ENCODE results near the gene DR1. TPM values are rescaled to one million over a fixed set of nuclear protein-coding genes. Genes with fewer than 3 reads are reported as not detected.
A peak's percentile ranks its signal among the peaks of the same experiment; 100 is the strongest.
"Not testable (repeated sequence)": the region's sequence is repeated elsewhere in the genome, so short reads cannot be mapped to it uniquely, and the experiment has no call there.

The DR1 gene
- total RNA-seq, 4 donors from 2014 or later, result 26.9 to 62.7 (median 30.9) TPM

GRCh38 chr1:93349231-93350135 lies 3.8 kb downstream of the DR1 start:
- DNase-seq, result no peak
- Histone ChIP-seq H3K27ac (no peak overlapping the region), H3K4me3 (peak overlapping the region in 2 of 4 donors; percentile 83 to 96), H3K9me3 (no peaks in the 10 kb centered on the region), H3K36me3 (peaks cover 0 to 8% (median 0%) of the 10 kb centered on the region in 3 donors), H3K27me3 (no peaks in the 10 kb centered on the region), H3K4me1 (peaks cover 0 to 22% (median 9%) of the 10 kb centered on the region in 4 donors)
- no peak for TF ChIP-seq POLR2A (IDR thresholded peaks at IDR 0.05)
- no peak for TF ChIP-seq CTCF (IDR thresholded peaks at IDR 0.05)

- no peak overlapping the region for H3K27ac ChIP-seq
- no peaks in the 10 kb centered on the region for H3K9me3 ChIP-seq
- DNase-seq, result no peak
- H3K27me3 ChIP-seq, result no peaks in the 10 kb centered on the region
- H3K4me3 ChIP-seq, result no peak overlapping the region
- peaks cover 0 to 15% (median 0%) of the 10 kb centered on the region in 3 donors for H3K36me3 ChIP-seq
- H3K4me1 ChIP-seq, result peaks cover 0 to 22% (median 9%) of the 10 kb centered on the region in 4 donors
- TF ChIP-seq POLR2A (IDR thresholded peaks at IDR 0.05), result no peak
- TF ChIP-seq CTCF (IDR thresholded peaks at IDR 0.05), result no peak
Measured at GRCh38 chr1:93350322-93350721, 4.6 kb downstream of the DR1 start.

DNA sequence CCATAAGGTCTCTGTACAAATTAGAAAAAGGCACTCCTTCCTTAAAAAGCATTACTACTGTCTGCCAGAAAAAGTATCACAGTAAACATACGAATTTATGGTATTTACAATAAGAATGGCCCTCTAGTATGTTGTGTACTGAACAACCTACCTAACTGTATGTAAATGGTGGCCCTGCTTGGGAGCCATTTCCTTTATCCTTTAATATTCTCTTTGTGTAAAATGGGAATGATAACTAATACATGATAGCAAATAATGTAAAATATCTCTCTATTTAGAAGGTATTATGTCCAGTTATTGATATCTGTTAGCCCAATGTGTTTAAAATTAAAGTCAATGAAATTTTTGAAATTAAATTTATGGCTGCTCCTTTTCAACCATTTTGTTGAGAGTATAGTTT lies 5.2 kb downstream of the DR1 start:
- peaks cover 0 to 22% (median 9%) of the 10 kb centered on the region in 4 donors for H3K4me1 ChIP-seq

GRCh38 chr1:93351346-93351745 lies 5.6 kb downstream of the DR1 start:
- peaks cover 0 to 22% (median 9%) of the 10 kb centered on the region in 4 donors for H3K4me1 ChIP-seq
- not testable (repeated sequence) for H3K4me3 ChIP-seq, H3K9me3 ChIP-seq

More for the DNA sequence above, 5.2 kb downstream of the DR1 start:
- DNase-seq, result no peak
- Histone ChIP-seq H3K27ac (no peak overlapping the region), H3K27me3 (no peaks in the 10 kb centered on the region), H3K36me3 (peaks cover 0 to 15% (median 0%) of the 10 kb centered on the region in 3 donors), H3K4me3 (no peak overlapping the region), H3K9me3 (no peaks in the 10 kb centered on the region)
- TF ChIP-seq CTCF (IDR thresholded peaks at IDR 0.05), result no peak
- no peak for TF ChIP-seq POLR2A (IDR thresholded peaks at IDR 0.05)

GRCh38 chr1:93352376-93352775 lies 6.7 kb downstream of the DR1 start:
- no peak for TF ChIP-seq CTCF (IDR thresholded peaks at IDR 0.05)
- TF ChIP-seq POLR2A (IDR thresholded peaks at IDR 0.05), result no peak
- Histone ChIP-seq H3K9me3 (no peaks in the 10 kb centered on the region), H3K4me1 (peaks cover 0 to 22% (median 9%) of the 10 kb centered on the region in 4 donors), H3K36me3 (peaks cover 0 to 23% (median 0%) of the 10 kb centered on the region in 3 donors), H3K27me3 (no peaks in the 10 kb centered on the region), H3K4me3 (no peak overlapping the region), H3K27ac (no peak overlapping the region)
- no peak for DNase-seq

More at GRCh38 chr1:93351346-93351745, 5.6 kb downstream of the DR1 start:
- H3K27me3 ChIP-seq, H3K27ac ChIP-seq, DNase-seq: not testable (repeated sequence)
- H3K36me3 ChIP-seq, result peaks cover 0 to 15% (median 0%) of the 10 kb centered on the region in 3 donors

DNA sequence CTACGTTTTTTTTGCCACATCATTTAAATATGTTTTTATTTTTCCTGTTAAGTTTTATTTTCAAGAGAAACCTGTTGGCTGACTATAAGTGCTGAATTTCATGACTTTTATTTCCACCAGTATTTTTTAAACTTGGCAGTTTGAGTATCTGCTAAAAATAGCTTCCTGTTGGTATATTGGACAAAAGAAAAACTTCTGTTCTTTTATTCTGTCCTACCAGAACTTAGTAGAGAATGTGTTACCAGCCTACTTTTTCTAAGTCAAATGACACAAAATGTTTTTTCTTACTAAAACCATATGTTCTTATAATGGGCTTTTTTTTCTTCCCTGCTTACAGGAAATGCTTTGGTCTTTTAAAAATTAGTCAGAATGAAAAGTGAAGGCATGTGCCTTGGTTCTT lies 7.6 kb downstream of the DR1 start:
- no peak for DNase-seq
- no peaks in the 10 kb centered on the region for H3K9me3 ChIP-seq
- H3K27me3 ChIP-seq, result no peaks in the 10 kb centered on the region
- no peak for TF ChIP-seq CTCF (IDR thresholded peaks at IDR 0.05)
- TF ChIP-seq POLR2A (IDR thresholded peaks at IDR 0.05), result no peak
- peaks cover 0 to 24% (median 0%) of the 10 kb centered on the region in 3 donors for H3K36me3 ChIP-seq
- peaks cover 0 to 22% (median 8%) of the 10 kb centered on the region in 4 donors for H3K4me1 ChIP-seq
- no peak overlapping the region for H3K4me3 ChIP-seq
- H3K27ac ChIP-seq, result no peak overlapping the region
